GM18519 (cell line): ENCODE results near the gene CEP112.
"Not testable (repeated sequence)": the region's sequence is repeated elsewhere in the genome, so short reads cannot be mapped to it uniquely, and the experiment has no call there.

Experiments
- ATAC-seq: cut with Tn5 transposase; IDR thresholded peaks from one replicate; pipeline ENCODE4 v1.9.1; 2021; ENCODE audit warnings: mild to moderate bottlenecking, moderate library complexity; ENCODE audit not compliant: unreplicated experiment, low FRiP score

The CEP112 gene

DNA sequence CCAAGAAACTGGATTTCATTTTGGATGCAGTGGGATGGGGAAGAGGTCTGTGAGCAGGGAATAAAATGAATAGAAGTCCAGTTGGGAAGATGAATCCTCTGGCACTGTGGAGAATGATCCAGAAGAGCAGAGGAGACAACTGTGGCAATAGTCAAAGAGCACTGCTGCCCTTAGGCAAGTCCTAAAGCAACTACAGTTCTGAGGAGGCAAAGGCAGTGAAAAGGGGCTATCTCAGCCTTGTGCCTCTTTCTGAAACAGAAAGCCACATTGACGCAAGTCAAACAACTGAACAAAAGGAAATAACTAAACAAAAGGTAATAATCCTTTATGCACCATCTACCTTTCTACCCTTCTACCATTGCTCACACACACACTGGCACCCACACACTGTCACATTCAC lies 392.5 kb downstream of the CEP112 start:
- ATAC-seq = no peak

DNA sequence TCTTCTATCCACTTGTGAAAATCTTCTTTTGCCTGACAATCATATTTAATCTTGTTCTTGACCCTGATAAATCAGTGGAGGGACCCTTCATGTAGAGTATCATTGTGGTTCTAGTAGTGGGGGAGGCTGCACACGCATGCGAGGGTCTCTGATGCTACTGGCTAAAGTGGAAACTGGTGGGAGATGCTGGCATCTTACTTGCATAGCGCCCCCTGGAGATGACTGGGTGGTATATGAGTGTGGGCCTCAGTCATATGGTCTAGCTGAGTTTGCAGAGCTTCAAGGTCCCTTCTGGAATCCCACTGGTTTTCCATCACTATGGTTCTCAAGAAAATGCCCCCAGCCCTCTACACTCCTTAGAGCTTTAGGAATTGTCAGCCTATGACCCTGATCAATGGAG lies 394.1 kb downstream of the CEP112 start:
- no peak for ATAC-seq

GRCh38 chr17:65797101-65797500 lies 394.8 kb downstream of the CEP112 start:
- ATAC-seq = no peak

- ATAC-seq = no peak
Measured at GRCh38 chr17:65794572-65794971, 397.4 kb downstream of the CEP112 start.

DNA sequence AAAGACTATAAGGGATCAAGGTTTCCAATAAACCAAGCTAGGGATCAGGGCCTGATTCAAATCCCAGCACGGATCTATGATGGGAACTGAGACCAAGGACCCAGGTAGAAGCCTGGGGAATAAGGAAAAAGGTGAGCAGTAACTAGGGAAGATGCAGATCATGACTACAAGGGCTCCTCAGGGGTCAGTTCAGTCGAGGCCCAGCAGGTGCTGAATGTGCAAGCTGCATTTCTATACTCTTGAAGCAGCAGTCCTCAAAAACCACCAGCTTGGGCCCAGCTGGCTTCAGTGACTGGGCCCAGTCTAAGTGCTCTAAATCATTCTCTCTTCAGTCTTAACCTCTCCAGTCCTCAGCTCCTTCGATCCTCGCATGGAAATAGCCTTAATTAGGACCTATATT lies 401.7 kb downstream of the CEP112 start:
- no peak for ATAC-seq

DNA sequence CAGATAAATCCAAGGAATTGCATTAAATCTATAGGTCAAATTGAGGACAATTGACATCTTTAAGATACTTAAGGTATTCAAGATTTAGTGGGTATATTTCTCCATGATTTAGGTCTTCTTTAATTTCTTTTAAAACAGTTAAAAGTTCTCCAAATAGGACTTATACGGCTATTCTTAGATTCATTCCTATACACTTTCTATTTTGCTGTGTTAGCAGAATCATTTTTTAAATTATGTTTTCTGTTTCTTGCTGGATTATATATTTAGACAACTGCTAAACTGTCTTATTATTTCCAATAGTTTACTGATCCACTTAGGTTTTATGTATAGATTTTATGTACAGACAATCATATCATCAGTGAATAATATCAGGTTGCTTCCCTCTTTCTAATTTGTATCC lies 404.4 kb downstream of the CEP112 start:
- ATAC-seq = no peak

DNA sequence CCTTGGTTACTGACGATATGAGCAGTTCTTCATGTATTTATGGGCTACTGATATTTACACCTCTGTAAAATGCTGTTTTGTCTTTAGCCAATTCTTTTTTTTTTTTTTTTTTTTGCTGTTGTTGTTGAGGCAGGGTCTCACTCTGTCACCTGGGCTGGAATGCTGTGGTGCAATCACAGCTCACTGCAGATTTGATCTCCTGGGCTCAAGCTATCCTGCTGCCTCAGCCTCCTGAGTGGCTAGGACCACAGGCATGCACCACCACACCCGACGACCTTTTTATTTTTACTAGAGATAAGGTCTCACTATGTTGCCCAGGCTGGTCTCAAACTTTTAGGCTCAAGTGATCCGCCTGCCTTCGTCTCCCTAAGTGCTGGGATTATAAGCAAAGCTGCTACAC lies 405.5 kb downstream of the CEP112 start:
- ATAC-seq = no peak

GRCh38 chr17:65785109-65785508 lies 406.8 kb downstream of the CEP112 start:
- no peak for ATAC-seq

GRCh38 chr17:65783845-65784334 lies 408.0 kb downstream of the CEP112 start:
- no peak for ATAC-seq

DNA sequence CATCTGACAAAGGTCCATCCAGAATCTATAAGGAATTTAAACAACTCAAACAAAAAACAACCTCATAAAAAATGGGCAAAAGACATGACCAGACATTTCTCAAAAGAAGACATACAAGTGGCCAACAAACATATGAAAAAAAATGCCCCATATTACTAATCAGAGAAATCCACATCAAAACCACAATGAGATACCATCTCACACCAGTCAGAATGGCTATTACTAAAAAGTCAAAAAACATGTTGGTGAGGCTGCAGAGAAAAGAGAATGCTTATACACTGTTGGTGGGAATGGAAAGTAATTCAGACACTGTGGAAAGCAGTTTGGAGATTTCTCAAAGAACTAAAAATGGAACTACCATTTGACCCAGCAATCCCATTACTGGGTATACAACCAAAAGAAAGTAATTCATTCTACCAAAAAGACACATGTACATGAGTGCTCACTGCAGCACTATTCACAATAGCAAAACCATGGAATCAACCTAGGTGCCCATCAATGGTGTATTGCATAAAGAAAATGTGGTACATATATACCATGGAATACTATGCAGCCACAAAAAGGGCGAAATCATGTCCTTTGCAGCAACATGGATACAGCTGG lies 409.7 kb downstream of the CEP112 start:
- ATAC-seq = not testable (repeated sequence)

- ATAC-seq = no peak
Measured at GRCh38 chr17:65780111-65780510, 411.8 kb downstream of the CEP112 start.

DNA sequence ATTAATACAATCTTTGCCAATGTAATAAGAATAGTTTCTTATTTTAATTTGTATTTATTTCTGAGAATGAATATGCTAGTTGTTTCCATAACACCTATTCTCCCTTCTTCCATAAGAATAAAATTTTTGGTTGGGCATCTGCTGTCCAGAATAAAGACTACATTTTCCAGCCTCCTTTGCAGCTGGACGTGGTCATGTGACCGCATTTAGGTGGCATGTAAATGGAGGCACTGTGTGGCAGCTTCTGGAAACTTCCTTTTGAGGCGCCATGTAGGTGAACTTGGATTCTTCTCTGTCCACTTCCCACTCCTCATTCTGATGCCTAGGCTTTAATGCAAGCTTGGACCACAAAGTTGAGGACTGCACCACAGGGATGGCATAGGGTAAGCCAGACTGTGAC lies 415.0 kb downstream of the CEP112 start:
- no peak for ATAC-seq

DNA sequence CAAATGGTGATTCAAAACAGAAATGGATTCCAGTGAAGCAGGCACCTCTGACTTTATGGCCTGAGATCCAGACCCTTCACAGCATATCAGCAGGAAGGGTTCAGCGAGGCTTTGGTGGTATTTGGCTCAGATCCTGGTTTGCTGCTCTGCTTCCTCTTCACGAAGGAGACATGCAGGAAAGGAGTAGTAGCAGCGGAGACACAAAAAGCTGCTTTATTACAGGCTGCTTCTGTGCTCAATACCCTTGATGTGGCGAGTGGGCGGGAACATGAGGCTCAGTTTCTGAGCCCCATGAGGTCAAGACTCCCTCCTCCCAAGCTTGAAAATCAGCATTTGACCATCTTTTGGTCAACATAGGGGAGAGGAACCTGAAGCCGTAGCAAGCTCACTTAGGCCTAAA lies 417.1 kb downstream of the CEP112 start:
- ATAC-seq = no peak

- no peak for ATAC-seq
Measured at GRCh38 chr17:65772989-65773388, 418.9 kb downstream of the CEP112 start.

- ATAC-seq = no peak
Measured at GRCh38 chr17:65771704-65772103, 420.2 kb downstream of the CEP112 start.

- no peak for ATAC-seq
Measured at GRCh38 chr17:65763786-65764185, 428.1 kb downstream of the CEP112 start.

GRCh38 chr17:65762973-65763372 lies 429.0 kb downstream of the CEP112 start:
- ATAC-seq = no peak

- no peak for ATAC-seq
Measured at GRCh38 chr17:65759532-65759931, 432.4 kb downstream of the CEP112 start.

- ATAC-seq = no peak
Measured at GRCh38 chr17:65756760-65757159, 435.2 kb downstream of the CEP112 start.

DNA sequence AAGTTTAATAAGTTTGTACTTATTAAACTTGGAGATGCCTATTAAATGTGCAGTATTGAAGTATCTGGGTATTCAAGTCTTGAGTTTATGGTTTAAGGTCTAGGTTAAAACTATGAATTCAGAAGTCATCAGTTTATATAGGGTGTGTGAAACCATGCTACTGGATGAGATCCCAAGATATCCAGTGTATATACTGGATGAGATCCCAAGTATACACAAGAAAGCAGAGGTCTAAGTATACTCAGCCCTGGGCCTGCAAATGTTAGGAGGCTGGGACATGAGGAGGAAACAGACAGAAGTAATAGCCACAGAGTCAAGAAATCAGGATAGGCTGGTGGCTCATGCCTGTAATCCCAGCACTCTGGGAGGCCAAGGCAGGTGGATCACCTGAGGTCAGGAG lies 436.1 kb downstream of the CEP112 start:
- no peak for ATAC-seq

- no peak for ATAC-seq
Measured at GRCh38 chr17:65754630-65755029, 437.3 kb downstream of the CEP112 start.

DNA sequence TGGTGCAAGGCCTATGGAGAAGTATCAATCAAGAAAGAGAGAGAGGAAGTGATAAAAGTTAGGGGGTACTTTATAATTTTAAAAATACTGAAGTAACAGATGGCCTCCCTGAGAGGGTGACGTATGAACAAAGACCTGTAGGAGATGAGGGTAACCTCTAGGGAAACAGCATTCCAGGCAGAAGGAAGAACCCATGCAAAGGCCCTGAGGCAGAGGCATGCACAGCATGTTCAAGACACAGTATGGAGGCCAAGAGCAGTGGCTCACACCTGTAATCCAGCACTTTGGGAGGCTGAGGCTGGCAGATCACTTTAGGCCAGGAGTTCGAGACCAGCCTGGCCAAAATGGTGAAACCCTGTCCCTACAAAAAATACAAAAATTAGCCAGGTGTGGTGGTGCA lies 437.9 kb downstream of the CEP112 start:
- no peak for ATAC-seq

- no peak for ATAC-seq
Measured at GRCh38 chr17:65753348-65753747, 438.6 kb downstream of the CEP112 start.
